M059J (cell line): ENCODE data around the gene CES3. TPM values are rescaled to one million over a fixed set of nuclear protein-coding genes. Genes with fewer than 3 reads are reported as not detected.
"Not testable (repeated sequence)": the region's sequence is repeated elsewhere in the genome, so short reads cannot be mapped to it uniquely, and the experiment has no call there.

Experiments used
- DNase-seq: peaks from one replicate; pipeline ENCODE4 v3.0.0-alpha.2; 2012; ENCODE audit warnings: low read depth
- total RNA-seq: library from RNA; depleted of rRNA; stranded (reverse); fragments of >200 nt; shearing (Covaris generic); gene quantifications from 2 replicates; pipeline ENCODE4 v1.2.3, GENCODE V29; 2014

CES3 gene
- total RNA-seq, 1 experiment from 2014 or later, result 1.0 TPM

DNA sequence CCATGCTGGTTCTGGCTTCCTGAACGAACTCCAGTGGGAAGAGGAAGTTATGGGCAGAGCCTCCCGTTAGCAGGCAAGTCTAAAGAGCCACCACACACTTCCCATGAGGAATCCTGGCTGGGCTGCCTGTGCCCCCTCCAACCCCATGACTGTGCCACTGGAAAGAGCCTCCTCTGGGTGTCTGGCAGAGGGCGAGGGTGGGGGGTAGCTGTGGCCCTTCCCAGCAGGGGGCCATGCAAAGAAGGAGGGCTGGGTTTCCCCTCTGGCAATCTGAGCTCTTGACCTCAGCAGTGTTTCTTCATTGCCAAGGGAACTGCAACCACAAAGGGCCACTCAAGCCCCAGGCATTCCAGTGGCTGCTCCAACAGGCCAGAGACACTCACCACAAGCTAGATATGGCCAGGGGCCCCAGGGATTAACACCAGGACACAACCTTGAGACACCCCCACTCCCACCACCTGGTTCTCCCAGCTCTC, 34.1 kb upstream of the CES3 start:
- DNase-seq, result peak; percentile 100

- peak; percentile 90 for DNase-seq
Observed at GRCh38 chr16:66927918-66928649, 33.0 kb upstream of the CES3 start.

GRCh38 chr16:66928702-66929388, 32.2 kb upstream of the CES3 start:
- peak; percentile 83 for DNase-seq

DNA sequence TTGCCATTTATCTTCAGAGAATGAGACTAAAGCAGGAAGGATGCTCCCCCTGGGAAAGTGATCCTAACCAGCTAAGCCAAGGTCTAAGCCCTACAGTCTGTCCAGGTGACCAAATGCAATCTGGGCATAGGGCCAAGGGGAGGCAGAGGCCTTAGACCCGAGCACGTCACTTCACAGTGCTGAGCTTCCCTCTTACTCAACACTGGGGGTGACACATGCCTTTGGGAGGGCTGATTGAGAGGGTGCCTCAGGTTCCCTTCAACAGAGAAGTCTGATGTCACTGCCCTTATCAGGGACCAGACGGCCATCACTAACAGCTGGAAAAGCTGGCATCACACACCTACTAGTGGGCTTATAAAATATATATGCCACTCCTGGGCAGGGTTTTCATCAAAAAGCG, 30.9 kb upstream of the CES3 start:
- DNase-seq, result peak; percentile 97

GRCh38 chr16:66931665-66932064, 29.4 kb upstream of the CES3 start:
- no peak for DNase-seq

- no peak for DNase-seq
Observed at GRCh38 chr16:66932076-66932475, 29.0 kb upstream of the CES3 start.

- peak; percentile 39 for DNase-seq
Observed at GRCh38 chr16:66933776-66934137, 27.3 kb upstream of the CES3 start.

DNA sequence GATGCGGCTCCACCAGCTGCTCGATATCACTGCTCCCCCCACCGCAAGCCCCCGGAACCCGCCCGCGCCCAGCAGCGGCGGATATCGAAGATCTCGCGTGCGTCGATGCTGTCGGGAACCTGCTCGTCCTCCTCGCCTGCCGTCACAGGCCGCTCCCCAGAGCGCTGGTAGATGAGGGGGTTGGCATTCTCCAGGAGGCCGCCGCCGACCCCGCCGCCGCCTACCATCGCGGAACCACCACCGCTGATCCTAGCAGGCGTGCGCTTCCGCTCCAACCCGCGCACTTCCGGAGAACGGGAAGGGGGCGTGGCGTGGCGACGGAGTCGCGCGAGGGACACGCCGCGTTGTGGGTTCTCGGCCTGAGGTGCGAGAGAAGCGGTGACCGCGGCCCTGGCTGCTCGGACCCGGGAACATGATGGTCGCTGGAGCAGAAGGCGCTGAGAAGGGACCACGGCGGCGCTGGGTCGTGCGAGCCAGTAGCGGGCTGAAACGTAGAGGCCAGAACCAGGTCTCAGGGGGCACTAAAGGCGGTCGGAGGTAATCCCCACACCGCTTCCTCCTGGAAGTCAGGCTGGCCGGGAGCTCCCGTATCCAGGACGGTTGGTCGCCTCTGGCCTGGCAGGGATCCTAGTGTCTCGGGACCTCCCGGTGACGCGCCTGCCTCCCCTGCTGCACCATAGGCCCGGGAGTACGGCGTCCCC, 26.8 kb upstream of the CES3 start, which contains the start of gene CIAO2B:
Gene CIAO2B (minus strand): TSS at position 265 of the 701 bp plus-strand sequence. CDS start 38 bp downstream, at position 227.
- DNase-seq, result peak; percentile 84

DNA sequence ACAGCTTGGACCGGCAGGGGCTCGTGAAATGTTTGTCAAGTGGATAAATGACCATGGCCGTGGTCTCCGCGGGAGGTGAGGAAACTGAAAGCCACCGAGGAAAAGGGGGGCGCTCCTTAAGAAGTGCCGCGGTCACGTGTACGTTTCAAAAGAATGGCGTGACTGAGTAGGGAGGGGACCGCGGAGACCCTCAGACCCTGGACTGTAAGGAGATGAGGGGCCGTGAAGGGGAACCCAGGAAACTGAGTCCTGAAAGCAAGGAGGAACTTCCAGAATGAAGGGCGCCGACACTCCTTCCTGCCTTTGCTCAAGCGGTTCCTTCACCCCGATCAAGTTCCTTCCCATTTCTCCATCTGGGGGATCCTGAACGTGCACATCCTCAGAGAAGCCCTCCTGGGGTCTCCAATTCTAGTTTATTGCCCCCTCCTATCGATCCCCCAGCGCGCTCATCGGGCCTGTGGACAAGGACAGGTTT, 26.2 kb upstream of the CES3 start:
- DNase-seq, result not testable (repeated sequence)

DNA sequence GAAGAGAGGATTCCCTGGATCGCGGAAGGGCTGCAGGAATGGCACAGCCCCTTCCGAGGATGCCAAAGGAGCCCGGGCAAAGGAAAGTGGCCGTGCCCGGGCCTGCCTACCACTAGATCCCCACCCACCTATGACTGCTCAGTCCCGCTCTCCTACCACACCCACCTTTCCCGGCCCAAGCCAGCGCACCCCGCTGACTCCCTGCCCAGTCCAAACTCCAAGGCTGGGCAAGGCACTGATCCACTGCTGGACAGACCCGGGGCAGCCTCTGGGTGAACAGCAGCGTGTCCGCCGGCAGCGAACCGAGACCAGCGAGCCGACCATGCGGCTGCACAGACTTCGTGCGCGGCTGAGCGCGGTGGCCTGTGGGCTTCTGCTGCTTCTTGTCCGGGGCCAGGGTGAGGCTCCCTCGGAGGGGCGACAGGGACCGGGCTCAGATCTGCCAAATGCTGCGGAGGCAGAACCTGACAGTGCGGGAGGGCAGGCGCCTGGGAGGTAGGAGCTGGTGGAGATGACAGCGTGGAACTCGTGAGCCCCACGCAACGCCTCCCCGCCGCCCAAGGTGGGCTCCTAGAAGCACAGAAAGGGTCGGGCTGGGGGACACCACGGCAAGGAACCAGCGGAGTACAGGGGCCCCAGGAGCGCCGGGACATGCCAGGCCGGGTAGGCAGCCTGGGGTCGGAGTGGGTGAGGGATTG, 25.6 kb upstream of the CES3 start, which contains the start of gene CES2:
Gene CES2 (plus strand): TSS at position 203 of the 698 bp plus-strand sequence. CDS start 120 bp downstream, at position 323.
- DNase-seq, result peak; percentile 50

DNA sequence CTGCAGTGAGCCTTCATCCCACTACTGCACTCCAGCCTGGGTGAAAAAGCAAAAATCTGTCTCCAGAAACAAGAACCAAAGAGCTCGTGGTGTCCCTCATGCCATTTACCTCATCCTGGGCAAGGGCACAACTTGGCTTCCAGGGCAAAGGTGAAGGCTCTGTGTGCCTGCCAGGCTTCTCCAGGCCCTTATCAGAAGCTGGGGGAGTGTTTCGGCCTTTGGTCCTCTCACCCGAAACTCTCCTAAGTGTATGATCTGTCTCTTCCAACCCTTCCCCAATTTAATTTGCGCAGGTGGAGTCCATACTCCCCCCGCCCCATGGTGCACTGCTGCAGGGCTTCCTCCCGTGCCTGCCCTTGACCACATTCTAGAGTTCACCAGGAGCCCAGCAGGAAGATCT, 24.6 kb upstream of the CES3 start:
- no peak for DNase-seq

DNA sequence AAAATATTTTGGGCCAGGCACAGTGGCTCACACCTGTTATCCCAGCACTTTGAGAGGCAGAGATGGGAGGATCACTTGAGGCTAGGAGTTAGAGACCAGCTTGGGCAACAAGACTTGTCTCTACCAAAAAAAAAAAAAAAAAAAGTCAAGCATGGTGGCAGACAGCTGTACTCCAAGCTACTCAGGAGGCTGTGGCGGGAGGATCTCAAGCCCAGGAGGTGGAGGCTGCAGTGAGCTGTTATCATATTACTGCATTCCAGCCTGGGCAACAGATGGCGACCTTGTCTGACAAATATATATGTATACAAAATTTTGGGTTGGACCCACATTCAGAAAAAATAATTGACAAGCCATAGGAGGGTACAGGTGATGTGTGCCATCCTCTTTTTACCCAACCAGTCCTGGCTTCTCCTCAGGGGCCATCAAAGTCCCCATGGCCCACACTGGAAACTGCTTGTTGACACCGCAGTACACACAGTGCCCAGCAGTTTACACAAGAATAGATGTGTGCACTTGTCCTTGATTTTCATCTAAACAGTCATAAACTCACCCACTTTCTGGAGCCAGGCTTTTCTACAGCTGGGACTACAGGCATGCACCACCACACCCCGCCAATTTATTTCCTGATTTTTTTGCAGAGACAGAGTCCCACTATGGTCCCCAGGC, 24.0 kb upstream of the CES3 start:
- DNase-seq, result no peak

- DNase-seq, result no peak
Observed at GRCh38 chr16:66937725-66938337, 23.2 kb upstream of the CES3 start.

DNA sequence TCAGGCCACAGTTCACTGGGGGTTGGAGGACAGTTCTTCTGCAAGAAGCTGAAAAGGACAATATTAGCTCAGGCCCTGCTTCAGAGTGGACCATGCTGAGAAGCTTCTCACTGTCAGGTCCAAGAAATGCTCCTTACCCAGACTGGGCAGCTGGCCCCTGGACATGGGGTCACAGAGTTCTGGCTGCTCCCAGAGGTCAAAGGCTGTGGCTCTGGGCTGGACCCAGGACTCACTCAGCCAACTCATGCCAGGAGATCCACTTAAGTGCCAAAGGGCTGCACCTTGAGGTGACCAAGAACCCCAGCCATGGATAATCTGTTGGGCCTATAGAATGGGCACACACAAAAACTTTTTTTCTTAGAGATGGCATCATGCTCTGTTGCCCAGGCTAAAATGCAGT, 21.7 kb upstream of the CES3 start:
- no peak for DNase-seq

- DNase-seq, result no peak
Observed at GRCh38 chr16:66940236-66940635, 20.8 kb upstream of the CES3 start.

GRCh38 chr16:66942981-66943380, 18.1 kb upstream of the CES3 start:
- no peak for DNase-seq

GRCh38 chr16:66943426-66944053, 17.5 kb upstream of the CES3 start:
- DNase-seq, result no peak

DNA sequence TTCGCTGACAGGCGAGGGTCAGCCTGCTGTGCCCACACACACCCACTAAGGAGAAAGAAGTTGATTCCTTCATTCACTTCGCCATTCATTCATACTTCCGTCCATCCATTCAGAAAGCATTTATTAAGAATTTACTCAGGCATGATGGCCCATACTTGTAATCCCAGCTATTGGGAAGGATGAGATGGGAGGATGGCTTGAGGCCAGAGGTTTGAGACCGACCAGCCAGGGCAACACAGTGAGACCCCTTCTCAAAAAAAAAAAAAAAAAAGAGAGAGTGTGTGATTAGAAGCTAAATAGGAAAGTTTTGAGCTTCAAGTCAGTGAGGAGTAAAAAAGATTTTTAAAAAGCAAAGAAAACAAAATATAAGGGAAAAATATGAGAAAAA, 17.0 kb upstream of the CES3 start:
- no peak for DNase-seq

GRCh38 chr16:66944971-66945370, 16.1 kb upstream of the CES3 start:
- DNase-seq, result not testable (repeated sequence)

- no peak for DNase-seq
Observed at GRCh38 chr16:66945939-66946338, 15.1 kb upstream of the CES3 start.
